K562 (cell line): ENCODE data around the gene ADARB2. TPM values are rescaled to one million over a fixed set of nuclear protein-coding genes. Genes with fewer than 3 reads are reported as not detected.

Experiments used
- ATAC-seq: fragments of 200-7000 bp; cut with Tn5 transposase; 3 replicates; pipeline ENCODE4 v1.9.1; 2020; ENCODE audit warnings: moderate library complexity
- BruUV-seq: library from RNA; stranded (reverse); fragments of 400-500 nt; replicated peaks from 2 replicates; lab custom pipeline; 2021; lab: Mats Ljungman, UMichigan
- CTCF ChIA-PET: fragments of 300-600 bp; formaldehyde crosslinking; extraction: SDS; loops from one replicate; lab custom pipeline; 2021; ENCODE audit warnings: low intra/inter-chr PET ratio; lab: Yijun Ruan, JAX
- POLR2A ChIA-PET: fragments of 300-600, 350-650 bp; sonication (Branson Sonifier 250); formaldehyde crosslinking; extraction: SDS; loops from one replicate; lab custom pipeline; 2021; ENCODE audit warnings: antibody characterized with exemption, inconsistent platforms; lab: Yijun Ruan, JAX
- DNase-seq, 4 experiments: peaks; one replicate each; pipeline versions ENCODE4 v3.0.0 to v3.0.0-alpha.2; 2011 to 2018; ENCODE audit warnings: low spot score in 3 of 4, mixed read lengths in 3 of 4; ENCODE audit errors: extremely low read depth in 1 of 4
- FAIRE-seq: peaks from 2 replicates; lab custom pipeline; 2011; peaks lifted over from hg19 to GRCh38; lab: Jason Lieb, UNC
- H2AFZ ChIP-seq: 2 replicates; pipeline ENCODE4 v1.6.0; 2011; ENCODE audit warnings: low read depth, low read length, control low read depth, inconsistent platforms
- H3K27ac ChIP-seq: fragments of 200-600 bp; 3 replicates; pipeline ENCODE4 v1.8.0; 2011; ENCODE audit warnings: low read depth, mild to moderate bottlenecking, control low read depth, inconsistent platforms, low read length, moderate library complexity, mixed read lengths; ENCODE audit errors: extremely low read depth
- H3K27me3 ChIP-seq, 2 experiments: fragments of 300-600 bp in 1 of 2; 2 replicates in 1 of 2; 3 replicates in 1 of 2; pipeline versions ENCODE4 v1.6.0 to v1.8.0; 2011; ENCODE audit warnings: inconsistent platforms in 2 of 2, low read length in 2 of 2, mild to moderate bottlenecking in 1 of 2, mixed read lengths in 1 of 2, moderate library complexity in 1 of 2; ENCODE audit not compliant: control insufficient read depth in 2 of 2, insufficient read depth in 2 of 2
- H3K36me3 ChIP-seq: fragments of 300-600 bp; 3 replicates; pipeline ENCODE4 v1.8.0; 2011; ENCODE audit warnings: mild to moderate bottlenecking, low read length, inconsistent platforms; ENCODE audit not compliant: control insufficient read depth, insufficient read depth
- H3K4me1 ChIP-seq, 2 experiments: fragments of 200-600 bp in 1 of 2; replicated peaks in 1 of 2; 2 replicates in 1 of 2; 3 replicates in 1 of 2; pipeline versions ENCODE4 v1.5.1 to v1.8.0; 2011; ENCODE audit warnings: inconsistent platforms in 2 of 2, low read length in 2 of 2, mild to moderate bottlenecking in 1 of 2, mixed read lengths in 1 of 2, moderate library complexity in 1 of 2; ENCODE audit not compliant: control insufficient read depth in 2 of 2, insufficient read depth in 2 of 2
- H3K4me2 ChIP-seq: 2 replicates; pipeline ENCODE4 v1.6.1; 2011; ENCODE audit warnings: low read length, control low read depth, inconsistent platforms, mixed read lengths; ENCODE audit not compliant: insufficient read depth
- H3K4me3 ChIP-seq: fragments of 200-600 bp; sonication (generic), shearing (Covaris generic); 2 replicates; pipeline ENCODE4 v1.5.1; 2016; ENCODE audit warnings: control low read depth, inconsistent platforms
- H3K79me2 ChIP-seq: fragments of 200-600 bp; 3 replicates; pipeline ENCODE4 v1.8.0; 2011; ENCODE audit warnings: low read length, inconsistent platforms; ENCODE audit not compliant: control insufficient read depth, insufficient read depth
- H3K9ac ChIP-seq, 2 experiments: 2 replicates each; pipeline versions ENCODE4 v1.6.0 to v1.6.1; 2011; ENCODE audit warnings: low read depth in 2 of 2, low read length in 2 of 2, control low read depth in 1 of 2, inconsistent platforms in 1 of 2, mild to moderate bottlenecking in 1 of 2, mixed read lengths in 1 of 2; ENCODE audit not compliant: insufficient read depth in 1 of 2
- H3K9me1 ChIP-seq: one replicate; pipeline ENCODE4 v1.6.0; 2011; ENCODE audit warnings: inconsistent platforms, mild to moderate bottlenecking, low read length, moderate library complexity; ENCODE audit not compliant: control insufficient read depth, insufficient read depth
- H3K9me3 ChIP-seq: replicated peaks from 2 replicates; pipeline ENCODE4 v1.5.1; 2011; ENCODE audit warnings: low read depth, low read length, inconsistent platforms; ENCODE audit not compliant: control insufficient read depth, insufficient read depth
- H4K20me1 ChIP-seq: replicated peaks from 2 replicates; pipeline ENCODE4 v1.6.1; 2011; ENCODE audit warnings: low read length, inconsistent platforms, mixed read lengths; ENCODE audit not compliant: control insufficient read depth, insufficient read depth
- CSDE1 ChIP-seq, 2 experiments: fragments of 450-650 bp; IDR thresholded peaks; 2 replicates each; pipeline ENCODE4 v1.6.1; 2016; ENCODE audit warnings: mild to moderate bottlenecking in 1 of 2
- FOXK2 ChIP-seq, 2 experiments: fragments of 450-650 bp; IDR thresholded peaks in 1 of 2; conservative IDR thresholded peaks in 1 of 2; 2 replicates each; pipeline ENCODE4 v1.6.1; 2016; ENCODE audit warnings: low read depth in 2 of 2, mild to moderate bottlenecking in 1 of 2
- MBD1 ChIP-seq: fragments of 250-450 bp; sonication (Bioruptor Pico); IDR thresholded peaks from 2 replicates; pipeline ENCODE4 v1.8.0; 2022; ENCODE audit warnings: inconsistent platforms
- RBM25 ChIP-seq: fragments of 200-400 bp; formaldehyde crosslinking; IDR thresholded peaks from 2 replicates; pipeline ENCODE4 v1.6.1; 2018; ENCODE audit warnings: low read length, low read depth, moderate library complexity; ENCODE audit not compliant: severe bottlenecking
- SIN3A ChIP-seq, 2 experiments: fragments of 150-350 bp in 1 of 2; IDR thresholded peaks; 2 replicates each; pipeline ENCODE4 v1.6.1; 2011 to 2016; ENCODE audit warnings: borderline replicate concordance in 2 of 2, low read depth in 2 of 2, low read length in 2 of 2, mild to moderate bottlenecking in 2 of 2, moderate library complexity in 2 of 2; ENCODE audit not compliant: control insufficient read depth in 1 of 2
- SMAD1 ChIP-seq: fragments of 150-350 bp; IDR thresholded peaks from 2 replicates; pipeline ENCODE4 v1.6.1; 2014; ENCODE audit warnings: low read length, low read depth; ENCODE audit not compliant: partially characterized antibody
- SUPT5H ChIP-seq: fragments of 450-650 bp; IDR thresholded peaks from 2 replicates; pipeline ENCODE4 v1.6.1; 2016
- TSHZ1 ChIP-seq: fragments of 250-450 bp; sonication (Bioruptor Pico); IDR thresholded peaks from 2 replicates; pipeline ENCODE4 v1.4.0; 2020; ENCODE audit warnings: mild to moderate bottlenecking, moderate library complexity
- YY1 ChIP-seq, 3 experiments: IDR thresholded peaks; 2 replicates each; pipeline ENCODE4 v1.6.1; 2011; ENCODE audit warnings: low read length in 2 of 3, mild to moderate bottlenecking in 2 of 3, moderate library complexity in 2 of 3, borderline replicate concordance in 1 of 3, control low read depth in 1 of 3, low read depth in 1 of 3; ENCODE audit not compliant: insufficient read depth in 3 of 3, insufficient replicate concordance in 2 of 3, control insufficient read depth in 1 of 3, insufficient read length in 1 of 3; ENCODE audit errors: extremely low read depth in 1 of 3
- ZNF77 ChIP-seq: fragments of 250-450 bp; sonication (Bioruptor Pico); IDR thresholded peaks from 2 replicates; pipeline ENCODE4 v1.5.0; 2020
- WGBS: fragments of 100-300 bp; shearing (Covaris generic); methylation state at CpG from one replicate; pipeline ENCODE4 v1.1.6; 2016; ENCODE audit warnings: low coverage, mixed read lengths; ENCODE audit not compliant: insufficient coverage; ENCODE audit errors: missing lambda C conversion rate; 5-methylcytosine and 5-hydroxymethylcytosine counted together
- in situ Hi-C: fragments of 300-500 bp; cut with MboI; formaldehyde crosslinking; loops from 4 replicates; pipeline ENCODE4 v1.15.0; 2018; ENCODE audit warnings: inconsistent platforms, mixed read lengths
- intact Hi-C: fragments of 100-400 bp; cut with micrococcal nuclease; formaldehyde crosslinking; loops from 2 replicates; pipeline ENCODE4 v1.14.2; 2022
- polyA plus RNA-seq, 8 experiments: library from polyadenylated mRNA; depleted of rRNA in 4 of 8; stranded (reverse) in 5 of 8; unstranded in 3 of 8; fragments of >200 nt; fragmentation: Nextera tagmentation in 2 of 8; fragmentation: Illumina TruSeq in 1 of 8; extraction: Ambion mirVana in 2 of 8; extraction: Trizol in 1 of 8; gene quantifications; 2 replicates each; pipeline versions ENCODE4 v1.2.1 to v1.2.3, GENCODE V29; 2011 to 2014; ENCODE audit warnings: inconsistent platforms in 1 of 8, missing spikeins in 1 of 8
- total RNA-seq, 7 experiments: library from RNA; depleted of rRNA in 6 of 7; stranded (reverse); fragments of >200 nt in 6 of 7; fragmentation: Illumina TruSeq in 2 of 7; extraction: Trizol in 2 of 7; gene quantifications; 2 replicates each; pipeline versions ENCODE4 v1.2.1 to v1.2.3, GENCODE V29; 2011 to 2021; ENCODE audit warnings: low replicate concordance in 1 of 7
- TF ChIP-seq, protein P1 (sequence below): fragments of 450-650 bp; IDR thresholded peaks from 2 replicates; pipeline ENCODE4 v1.6.1; 2016; ENCODE audit warnings: low read depth, mild to moderate bottlenecking, moderate library complexity

Gene ADARB2
- total and polyA plus RNA-seq, 9 of the 15 experiments (the other 6 are each of a cell fraction or from before 2014, with no cell fraction given), result not detected

GRCh38 chr10:1488970-1489548, 248.3 kb downstream of the ADARB2 start (continued):
- TF ChIP-seq MBD1, result no peak
- TF ChIP-seq SUPT5H, result no peak
- TF ChIP-seq, protein P1, sequence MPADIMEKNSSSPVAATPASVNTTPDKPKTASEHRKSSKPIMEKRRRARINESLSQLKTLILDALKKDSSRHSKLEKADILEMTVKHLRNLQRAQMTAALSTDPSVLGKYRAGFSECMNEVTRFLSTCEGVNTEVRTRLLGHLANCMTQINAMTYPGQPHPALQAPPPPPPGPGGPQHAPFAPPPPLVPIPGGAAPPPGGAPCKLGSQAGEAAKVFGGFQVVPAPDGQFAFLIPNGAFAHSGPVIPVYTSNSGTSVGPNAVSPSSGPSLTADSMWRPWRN, result no peak

GRCh38 chr10:1486841-1487687, 250.3 kb downstream of the ADARB2 start:
- POLR2A ChIA-PET, result interaction anchor here (0.5 to 0.7 kb wide), 2 partner anchors 65 to 136 kb away, joined by 3 read pairs; no protein-coding TSS in a partner anchor
- no peak for DNase-seq
- CTCF ChIA-PET, result no interaction called here
- TF ChIP-seq SIN3A (IDR thresholded peaks at IDR 0.05; ENCODE audit: borderline replicate concordance in 2 of 2, control insufficient read depth in 1 of 2, low read depth in 2 of 2, low read length in 2 of 2), result no peak
- TF ChIP-seq ZNF77 (CRISPR knock-in tag), result no peak
- TF ChIP-seq CSDE1 (IDR thresholded peaks at IDR 0.05), result no peak
- TF ChIP-seq YY1 (IDR thresholded peaks at IDR 0.05; ENCODE audit: borderline replicate concordance in 1 of 3, control insufficient read depth in 1 of 3, extremely low read depth in 1 of 3, insufficient read depth in 3 of 3, insufficient read length in 1 of 3, insufficient replicate concordance in 2 of 3, low read depth in 1 of 3, low read length in 2 of 3), result no peak
- TF ChIP-seq RBM25, result no peak
- no peak for TF ChIP-seq SMAD1
- no peak for TF ChIP-seq FOXK2 (conservative IDR thresholded peaks at IDR 0.05 in 1 of 2, IDR thresholded peaks at IDR 0.05 in 1 of 2; ENCODE audit: low read depth in 2 of 2)
- no peak for TF ChIP-seq TSHZ1

More at GRCh38 chr10:1486841-1487687, 250.3 kb downstream of the ADARB2 start:
- no peaks in the 10 kb centered on the region for H3K79me2 ChIP-seq
- H3K9me1 ChIP-seq, result peaks cover 5% of the 10 kb centered on the region
- H3K9ac ChIP-seq, result no peak overlapping the region
- H2AFZ ChIP-seq, result no peak overlapping the region
- no peaks in the 10 kb centered on the region for H3K36me3 ChIP-seq
- in situ Hi-C loops, result no loop called here
- H3K9me3 ChIP-seq, result no peaks in the 10 kb centered on the region
- 1% methylated on average over 14 of the region's 14 CpGs for WGBS
- ATAC-seq, result no peak
- no peak for FAIRE-seq
- H4K20me1 ChIP-seq, result no peaks in the 10 kb centered on the region
- no peaks in the 10 kb centered on the region for H3K4me1 ChIP-seq
- H3K4me3 ChIP-seq, result no peak overlapping the region
- H3K4me2 ChIP-seq, result no peak overlapping the region
- H3K27me3 ChIP-seq, result peaks cover 0 to 13% of the 10 kb centered on the region in 2 experiments; a peak in 2 of 5 replicates
- H3K27ac ChIP-seq, result no peak overlapping the region
- no TSS peak for BruUV-seq
- intact Hi-C loops, result no loop called here
